HepG2 (cell line): ENCODE data around the gene ZFP36L2. TPM values are rescaled to one million over a fixed set of nuclear protein-coding genes. Genes with fewer than 3 reads are reported as not detected.
A peak's percentile ranks its signal among the peaks of the same experiment; 100 is the strongest.

Experiments
- ARNT ChIP-seq: fragments of 450-650 bp; IDR thresholded peaks from 2 replicates; pipeline ENCODE4 v1.6.1; 2017
- ATF2 ChIP-seq: sonication (generic); formaldehyde crosslinking; IDR thresholded peaks from 2 replicates; pipeline ENCODE4 v1.4.0; 2020; ENCODE audit warnings: missing genetic modification reagents
- CHD2 ChIP-seq: IDR thresholded peaks from 2 replicates; pipeline ENCODE4 v1.6.1; 2011; ENCODE audit warnings: low read depth, low read length, improper control_type of control experiment
- DMTF1 ChIP-seq: sonication (generic); formaldehyde crosslinking; IDR thresholded peaks from 2 replicates; pipeline ENCODE4 v1.4.0; 2020; ENCODE audit warnings: mild to moderate bottlenecking, missing genetic modification reagents
- FOSL1 ChIP-seq: sonication (generic); formaldehyde crosslinking; IDR thresholded peaks from 2 replicates; pipeline ENCODE4 v1.9.0; 2021; ENCODE audit warnings: missing genetic modification reagents, borderline replicate concordance
- FOXO4 ChIP-seq: sonication (generic); formaldehyde crosslinking; conservative IDR thresholded peaks from 2 replicates; pipeline ENCODE4 v1.8.1; 2023; ENCODE audit warnings: missing genetic modification reagents
- GATAD1 ChIP-seq: IDR thresholded peaks from 2 replicates; pipeline ENCODE4 v1.6.1; 2016; ENCODE audit warnings: missing genetic modification reagents, missing compliant biosample characterization
- LRRFIP1 ChIP-seq: sonication (generic); formaldehyde crosslinking; conservative IDR thresholded peaks from 2 replicates; pipeline ENCODE4 v1.4.0; 2020; ENCODE audit warnings: missing genetic modification reagents
- SALL2 ChIP-seq: sonication (generic); formaldehyde crosslinking; IDR thresholded peaks from 2 replicates; pipeline ENCODE4 v1.8.1; 2023; ENCODE audit warnings: mild to moderate bottlenecking, missing genetic modification reagents, inconsistent platforms
- SMARCC2 ChIP-seq: fragments of 450-650 bp; IDR thresholded peaks from 2 replicates; pipeline ENCODE4 v1.6.1; 2017; ENCODE audit warnings: antibody characterized with exemption, mild to moderate bottlenecking
- SPEN ChIP-seq: sonication (generic); formaldehyde crosslinking; IDR thresholded peaks from 2 replicates; pipeline ENCODE4 v1.5.1; 2020; ENCODE audit warnings: low read depth, mild to moderate bottlenecking, missing genetic modification reagents
- ZFY ChIP-seq: sonication (generic); formaldehyde crosslinking; IDR thresholded peaks from 2 replicates; pipeline ENCODE4 v1.4.0; 2020; ENCODE audit warnings: missing genetic modification reagents
- ZKSCAN8 ChIP-seq: IDR thresholded peaks from 2 replicates; pipeline ENCODE4 v1.6.1; 2016; ENCODE audit warnings: borderline replicate concordance, missing genetic modification reagents, missing compliant biosample characterization
- ZMYM3 ChIP-seq: sonication (generic); formaldehyde crosslinking; IDR thresholded peaks from 2 replicates; pipeline ENCODE4 v1.5.1; 2020; ENCODE audit warnings: mild to moderate bottlenecking, missing genetic modification reagents
- ZNF274 ChIP-seq: sonication (generic); formaldehyde crosslinking; IDR thresholded peaks from 2 replicates; pipeline ENCODE4 v1.5.1; 2020; ENCODE audit warnings: mild to moderate bottlenecking, missing genetic modification reagents
- ZNF878 ChIP-seq: sonication (generic); formaldehyde crosslinking; IDR thresholded peaks from 2 replicates; pipeline ENCODE4 v1.8.1; 2023; ENCODE audit warnings: mild to moderate bottlenecking, missing genetic modification reagents, moderate library complexity
- ZUFSP ChIP-seq: sonication (generic); formaldehyde crosslinking; IDR thresholded peaks from 2 replicates; pipeline ENCODE4 v1.9.0; 2021; ENCODE audit warnings: missing genetic modification reagents, mild to moderate bottlenecking, borderline replicate concordance
- polyA plus RNA-seq, 8 experiments: library from polyadenylated mRNA; depleted of rRNA in 3 of 8; stranded (reverse) in 7 of 8; unstranded in 1 of 8; fragments of >200 nt; fragmentation: Illumina TruSeq in 4 of 8; extraction: Trizol in 4 of 8; gene quantifications; 2 replicates each; pipeline versions ENCODE4 v1.2.1 to v1.2.3, GENCODE V29; 2011 to 2016; ENCODE audit warnings: low read depth in 4 of 8, missing spikeins in 1 of 8, mixed read lengths in 1 of 8; ENCODE audit not compliant: insufficient read depth in 1 of 8
- total RNA-seq, 5 experiments: library from RNA; depleted of rRNA; stranded (reverse); fragments of >200 nt; fragmentation: Illumina TruSeq; extraction: Trizol; gene quantifications; 2 replicates each; pipeline ENCODE4 v1.2.3, GENCODE V29; 2016; ENCODE audit warnings: low read depth in 1 of 5

ZFP36L2 gene
- total and polyA plus RNA-seq, 2 of the 13 experiments (the other 11 are each of a cell fraction or from before 2014, with no cell fraction given), result 11.2 to 21.8 TPM

GRCh38 chr2:43210467-43211303 is 15.7 kb downstream of the ZFP36L2 start (continued):
- TF ChIP-seq SALL2 (CRISPR knock-in tag), result no peak
- TF ChIP-seq ZFY (CRISPR knock-in tag), result peak; percentile 90
- no peak for TF ChIP-seq CHD2
- peak; percentile 85 for TF ChIP-seq ZNF274 (CRISPR knock-in tag)
- no peak for TF ChIP-seq FOSL1
- peak; percentile 76; the same call in 1 of the 2 replicates for TF ChIP-seq ATF2
- TF ChIP-seq ZUFSP (CRISPR knock-in tag), result no peak
- TF ChIP-seq GATAD1, result peak; percentile 72; the same call in 1 of the 2 replicates
- no peak for TF ChIP-seq SMARCC2
- TF ChIP-seq FOXO4, result peak; percentile 98
- TF ChIP-seq ZKSCAN8 (CRISPR knock-in tag), result peak; percentile 74; the same call in 1 of the 2 replicates
- no peak for TF ChIP-seq ARNT
- TF ChIP-seq SPEN (CRISPR knock-in tag), result peak; percentile 91
- peak; percentile 87 for TF ChIP-seq ZMYM3
- no peak for TF ChIP-seq LRRFIP1
- peak; percentile 91; the same call in 1 of the 2 replicates for TF ChIP-seq ZNF878
- 0 out of 2 replicates have a peak, but pooled peaks have one; percentile 63 for TF ChIP-seq DMTF1 (CRISPR knock-in tag)
